IMR-90 (cell line): Measurements from ENCODE around the gene STX1B. TPM values are rescaled to one million over a fixed set of nuclear protein-coding genes. Genes with fewer than 3 reads are reported as not detected.

Experiments
- ATAC-seq: fragments of 200-7000 bp; cut with Tn5 transposase; 2 replicates; pipeline ENCODE4 v1.9.1; 2020; ENCODE audit warnings: low read depth, mild to moderate bottlenecking, moderate library complexity
- BruUV-seq: library from RNA; stranded (reverse); fragments of 400-500 nt; replicated peaks from 2 replicates; lab custom pipeline; 2021; lab: Mats Ljungman, UMichigan
- CTCF ChIA-PET: fragments of 300-600 bp; formaldehyde crosslinking; extraction: SDS; loops from one replicate; lab custom pipeline; 2021; ENCODE audit warnings: antibody characterized with exemption; lab: Yijun Ruan, JAX
- POLR2A ChIA-PET: fragments of 300-600 bp; sonication (Branson Sonifier 250); formaldehyde crosslinking; loops from one replicate; lab custom pipeline; 2022; ENCODE audit warnings: antibody characterized with exemption; ENCODE audit not compliant: unreplicated experiment; lab: Charles Lee
- DNase-seq: peaks from one replicate; pipeline ENCODE4 v3.0.0; 2013
- H2AFZ ChIP-seq: replicated peaks from 2 replicates; pipeline ENCODE3; 2013; ENCODE audit warnings: low read length, mild to moderate bottlenecking; ENCODE audit not compliant: poor library complexity
- H2AK5ac ChIP-seq: 2 replicates; pipeline ENCODE4 v1.6.1; 2013; ENCODE audit warnings: low read depth, low read length, inconsistent platforms
- H2AK9ac ChIP-seq: replicated peaks from 2 replicates; pipeline ENCODE3; 2013; ENCODE audit warnings: mild to moderate bottlenecking, low read depth, low read length, moderate library complexity; ENCODE audit not compliant: poor library complexity
- H2BK120ac ChIP-seq: 2 replicates; pipeline ENCODE4 v1.6.1; 2013; ENCODE audit warnings: low read depth, low read length, inconsistent platforms
- H2BK15ac ChIP-seq: 3 replicates; pipeline ENCODE4 v1.6.1; 2013; ENCODE audit warnings: low read depth, low read length, inconsistent platforms
- H2BK20ac ChIP-seq: 2 replicates; pipeline ENCODE4 v1.6.1; 2013; ENCODE audit warnings: low read depth, mild to moderate bottlenecking, inconsistent platforms, low read length, moderate library complexity
- H2BK5ac ChIP-seq: 2 replicates; pipeline ENCODE4 v1.6.1; 2013; ENCODE audit warnings: mild to moderate bottlenecking, low read depth, low read length, inconsistent platforms; ENCODE audit not compliant: poor library complexity, severe bottlenecking
- H3K14ac ChIP-seq: replicated peaks from 2 replicates; pipeline ENCODE4 v1.6.1; 2013; ENCODE audit warnings: low read depth, low read length, inconsistent platforms
- H3K18ac ChIP-seq: 2 replicates; pipeline ENCODE4 v1.6.1; 2013; ENCODE audit warnings: low read depth, low read length, control low read depth
- H3K23ac ChIP-seq: 2 replicates; pipeline ENCODE4 v1.6.1; 2013; ENCODE audit warnings: low read depth, low read length, inconsistent platforms
- H3K27ac ChIP-seq: 2 replicates; pipeline ENCODE4 v1.5.1; 2013; ENCODE audit warnings: mild to moderate bottlenecking, control low read depth, low read length; ENCODE audit not compliant: insufficient read depth
- H3K27me3 ChIP-seq: 2 replicates; pipeline ENCODE4 v1.6.1; 2013; ENCODE audit warnings: low read length; ENCODE audit not compliant: control insufficient read depth, insufficient read depth
- H3K36me3 ChIP-seq: 2 replicates; pipeline ENCODE4 v1.6.1; 2013; ENCODE audit warnings: low read length, mixed read lengths; ENCODE audit not compliant: control insufficient read depth, insufficient read depth
- H3K4ac ChIP-seq: 2 replicates; pipeline ENCODE4 v1.6.1; 2013; ENCODE audit warnings: low read depth, low read length, inconsistent platforms
- H3K4me1 ChIP-seq: 2 replicates; pipeline ENCODE4 v1.6.1; 2013; ENCODE audit warnings: low read length, mixed read lengths; ENCODE audit not compliant: control insufficient read depth, insufficient read depth
- H3K4me2 ChIP-seq: 2 replicates; pipeline ENCODE4 v1.6.1; 2013; ENCODE audit warnings: low read depth, mild to moderate bottlenecking, control low read depth, low read length, moderate library complexity
- H3K4me3 ChIP-seq: 2 replicates; pipeline ENCODE4 v1.5.1; 2013; ENCODE audit warnings: low read depth, mild to moderate bottlenecking, control low read depth, low read length, moderate library complexity; ENCODE audit not compliant: insufficient read depth
- H3K56ac ChIP-seq: 2 replicates; pipeline ENCODE4 v1.6.1; 2013; ENCODE audit warnings: low read length, inconsistent platforms; ENCODE audit not compliant: insufficient read depth; ENCODE audit errors: extremely low read depth
- H3K79me1 ChIP-seq, 2 experiments: 2 replicates each; pipeline ENCODE4 v1.6.1; 2013; ENCODE audit warnings: low read length in 2 of 2, inconsistent platforms in 1 of 2, low read depth in 1 of 2
- H3K9ac ChIP-seq: 2 replicates; pipeline ENCODE4 v1.6.1; 2013; ENCODE audit warnings: low read depth, low read length, control low read depth
- H3K9me1 ChIP-seq: 2 replicates; pipeline ENCODE4 v1.6.1; 2013; ENCODE audit warnings: low read length, inconsistent platforms; ENCODE audit not compliant: insufficient read depth
- H3K9me3 ChIP-seq: 2 replicates; pipeline ENCODE4 v1.6.1; 2013; ENCODE audit warnings: low read length; ENCODE audit not compliant: control insufficient read depth, insufficient read depth
- H4K20me1 ChIP-seq: 2 replicates; pipeline ENCODE4 v1.6.1; 2013; ENCODE audit warnings: low read length, inconsistent platforms; ENCODE audit not compliant: insufficient read depth
- H4K5ac ChIP-seq: 2 replicates; pipeline ENCODE4 v1.6.1; 2013; ENCODE audit warnings: mild to moderate bottlenecking, low read depth, low read length, control low read depth
- H4K8ac ChIP-seq, 2 experiments: 2 replicates each; pipeline ENCODE4 v1.6.1; 2013; ENCODE audit warnings: low read depth in 2 of 2, low read length in 2 of 2, control low read depth in 1 of 2, inconsistent platforms in 1 of 2
- H4K91ac ChIP-seq: 2 replicates; pipeline ENCODE4 v1.6.1; 2013; ENCODE audit warnings: low read depth, low read length, inconsistent platforms; ENCODE audit not compliant: insufficient read depth
- BHLHE40 ChIP-seq: fragments of 150-350 bp; IDR thresholded peaks from 2 replicates; pipeline ENCODE4 v1.6.1; 2016; ENCODE audit warnings: mild to moderate bottlenecking, low read depth, low read length
- CEBPB ChIP-seq: IDR thresholded peaks from 2 replicates; pipeline ENCODE4 v1.6.1; 2012; ENCODE audit warnings: low read depth, low read length, improper control_type of control experiment
- CHD1 ChIP-seq: IDR thresholded peaks from 2 replicates; pipeline ENCODE4 v1.6.1; 2012; ENCODE audit warnings: low read depth, low read length, improper control_type of control experiment
- FOS ChIP-seq: fragments of 150-350 bp; IDR thresholded peaks from 2 replicates; pipeline ENCODE4 v1.6.1; 2016; ENCODE audit warnings: low read depth, low read length
- MAFK ChIP-seq: IDR thresholded peaks from 2 replicates; pipeline ENCODE4 v1.6.1; 2012; ENCODE audit warnings: low read depth, low read length, improper control_type of control experiment
- MAZ ChIP-seq: IDR thresholded peaks from 2 replicates; pipeline ENCODE4 v1.6.1; 2012; ENCODE audit warnings: low read depth, mild to moderate bottlenecking, low read length, improper control_type of control experiment, moderate library complexity, borderline replicate concordance
- MXI1 ChIP-seq: IDR thresholded peaks from 2 replicates; pipeline ENCODE4 v1.6.1; 2012; ENCODE audit warnings: low read depth, mild to moderate bottlenecking, low read length, moderate library complexity, borderline replicate concordance
- NFE2L2 ChIP-seq: fragments of 150-350 bp; IDR thresholded peaks from 2 replicates; pipeline ENCODE4 v1.6.1; 2016; ENCODE audit warnings: low read depth, mild to moderate bottlenecking, low read length
- POLR2A ChIP-seq: IDR thresholded peaks from 2 replicates; pipeline ENCODE4 v1.6.1; 2012; ENCODE audit warnings: mild to moderate bottlenecking, low read depth, low read length
- RAD21 ChIP-seq: IDR thresholded peaks from 2 replicates; pipeline ENCODE4 v1.6.1; 2012; ENCODE audit warnings: low read length, improper control_type of control experiment
- RCOR1 ChIP-seq: IDR thresholded peaks from 2 replicates; pipeline ENCODE4 v1.6.1; 2012; ENCODE audit warnings: mild to moderate bottlenecking, low read length, improper control_type of control experiment; ENCODE audit not compliant: insufficient replicate concordance
- RFX5 ChIP-seq: IDR thresholded peaks from 2 replicates; pipeline ENCODE4 v1.8.0; 2012; ENCODE audit warnings: low read depth, mild to moderate bottlenecking, low read length, moderate library complexity
- SMC3 ChIP-seq: fragments of 150-350 bp; IDR thresholded peaks from 2 replicates; pipeline ENCODE4 v1.6.1; 2016; ENCODE audit warnings: low read depth, mild to moderate bottlenecking, antibody characterized with exemption, low read length, moderate library complexity
- WGBS, 2 experiments: methylation state at CpG; one replicate each; pipeline versions ENCODE4 v1.1.5 to v1.1.7; 2013; ENCODE audit warnings: missing lambda C conversion rate in 2 of 2; ENCODE audit not compliant: insufficient read length in 1 of 2; ENCODE audit errors: extremely low coverage in 2 of 2; 5-methylcytosine and 5-hydroxymethylcytosine counted together
- dilution Hi-C: fragments of 300-500 bp; cut with HindIII; formaldehyde crosslinking; loops from one replicate; pipeline ENCODE4 v1.14.3; 2018; ENCODE audit warnings: low sequenced_read_pairs; ENCODE audit not compliant: unreplicated experiment
- in situ Hi-C: fragments of 300-500 bp; cut with MboI; formaldehyde crosslinking; loops from 3 replicates; pipeline ENCODE4 v1.14.3; 2019; ENCODE audit warnings: low sequenced_read_pairs, inconsistent platforms, mixed read lengths
- intact Hi-C: fragments of 100-400 bp; cut with micrococcal nuclease; formaldehyde crosslinking; loops from 2 replicates; pipeline ENCODE4 v1.10.0; 2022
- polyA plus RNA-seq, 3 experiments: library from polyadenylated mRNA; depleted of rRNA; stranded (reverse); fragments of >200 nt; gene quantifications; 2 replicates each; pipeline ENCODE4 v1.2.3, GENCODE V29; 2012; ENCODE audit warnings: low replicate concordance in 1 of 3
- total RNA-seq: library from RNA; depleted of rRNA; stranded (reverse); fragments of >200 nt; gene quantifications from 2 replicates; pipeline ENCODE4 v1.2.3, GENCODE V29; 2012
- TF ChIP-seq, protein P1 (sequence below): fragments of 150-350 bp; IDR thresholded peaks from 2 replicates; pipeline ENCODE4 v1.6.1; 2017; ENCODE audit warnings: mild to moderate bottlenecking, antibody characterized with exemption, low read length, low read depth
- TF ChIP-seq, protein P2 (sequence below): conservative IDR thresholded peaks from 2 replicates; pipeline ENCODE4 v1.5.1; 2012; ENCODE audit warnings: mild to moderate bottlenecking, low read depth, low read length, improper control_type of control experiment

The STX1B gene
- total and polyA plus RNA-seq, 2 of the 4 experiments (the other 2 are of a cell fraction) = 3.9 to 14.9 TPM

DNA sequence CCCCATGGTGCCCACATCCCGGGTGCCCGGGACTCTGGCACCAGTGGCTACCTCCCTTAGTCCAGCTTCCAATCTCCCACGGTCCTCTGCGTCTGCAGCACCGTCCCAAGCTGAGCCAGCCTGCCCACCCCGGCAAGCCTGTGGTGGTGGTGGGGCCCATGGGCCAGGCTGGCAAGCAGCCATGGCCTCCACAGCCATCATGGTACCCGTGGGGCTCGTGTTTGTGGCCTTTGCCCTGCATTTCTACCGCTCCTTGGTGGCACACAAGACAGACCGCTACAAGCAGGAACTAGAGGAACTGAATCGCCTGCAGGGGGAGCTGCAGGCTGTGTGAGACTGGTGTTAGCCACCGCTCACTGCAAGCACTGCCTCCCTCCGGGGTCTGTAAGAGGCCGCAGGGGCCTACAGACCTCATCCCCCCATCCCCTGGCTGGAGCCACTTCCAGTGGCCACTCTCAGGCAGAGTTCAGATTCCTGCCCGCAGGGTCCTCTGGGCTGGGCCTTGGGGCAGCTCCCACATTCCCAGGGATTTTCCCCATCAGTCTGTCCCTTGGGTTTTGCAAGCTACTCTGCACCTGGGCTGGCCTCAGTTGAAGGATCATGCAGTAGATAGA is 56.8 kb downstream of the STX1B start (continued):
- no peak for TF ChIP-seq CHD1
- TF ChIP-seq CEBPB = no peak

DNA sequence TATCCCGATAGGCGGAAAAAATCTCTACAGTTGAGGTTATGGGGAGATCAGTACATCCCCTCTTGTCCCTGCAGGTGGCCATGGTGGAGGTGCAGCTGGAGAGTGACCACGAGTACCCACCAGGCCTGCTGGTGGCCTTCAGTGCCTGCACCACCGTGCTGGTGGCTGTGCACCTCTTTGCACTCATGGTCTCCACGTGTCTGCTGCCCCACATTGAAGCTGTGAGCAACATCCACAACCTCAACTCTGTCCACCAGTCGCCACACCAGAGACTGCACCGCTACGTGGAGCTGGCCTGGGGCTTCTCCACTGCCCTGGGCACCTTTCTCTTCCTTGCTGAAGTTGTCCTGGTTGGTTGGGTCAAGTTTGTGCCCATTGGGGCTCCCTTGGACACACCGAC is 57.3 kb downstream of the STX1B start:
- no peak overlapping the region for H3K14ac ChIP-seq
- no peak overlapping the region for H3K9ac ChIP-seq
- no CpG with 5 or more reads among the region's 9 CpGs for WGBS, 2 experiments
- dilution Hi-C loops (no loop called here), in situ Hi-C loops (no loop called here), intact Hi-C loops (loop anchor here (1.0 to 10.0 kb wide), 4 partner anchors 122 to 912 kb away; partner anchors contain the start of genes ZNF646 and ZNF668)
- H2AK9ac ChIP-seq = no peak overlapping the region
- H2BK15ac ChIP-seq = no peak overlapping the region
- no peak for ATAC-seq
- no peak overlapping the region for H2BK120ac ChIP-seq
- no peak overlapping the region for H2BK5ac ChIP-seq
- H3K9me1 ChIP-seq = peaks cover 11% of the 10 kb centered on the region; the same call in 1 of the 2 replicates
- H3K56ac ChIP-seq = no peak overlapping the region
- H4K91ac ChIP-seq = no peak overlapping the region
- H3K4ac ChIP-seq = no peak overlapping the region
- peaks cover 7% of the 10 kb centered on the region for H3K4me1 ChIP-seq
- H2BK20ac ChIP-seq = no peak overlapping the region
- H3K27me3 ChIP-seq = no peaks in the 10 kb centered on the region
- no peak overlapping the region for H2AFZ ChIP-seq
- H3K18ac ChIP-seq = no peak overlapping the region
- peaks cover 4% of the 10 kb centered on the region; the same call in 1 of the 2 replicates for H3K36me3 ChIP-seq
- peaks cover 10% of the 10 kb centered on the region for H4K20me1 ChIP-seq
- H3K4me2 ChIP-seq = no peak overlapping the region
- no peak overlapping the region for H3K4me3 ChIP-seq
- no peak overlapping the region for H3K27ac ChIP-seq
- H3K23ac ChIP-seq = no peak overlapping the region
- H4K5ac ChIP-seq = no peak overlapping the region
- no peak overlapping the region for H4K8ac ChIP-seq
- H3K9me3 ChIP-seq = no peaks in the 10 kb centered on the region
- BruUV-seq = no TSS peak
- DNase-seq = no peak
- ChIA-PET CTCF (interaction anchor here (0.9 to 1.3 kb wide), 3 partner anchors 16 to 489 kb away, joined by 3 to 4 read pairs (median 3); partner anchors contain the start of gene ZNF843), POLR2A (no interaction called here)
- H3K79me1 ChIP-seq = peaks cover 15 to 45% of the 10 kb centered on the region in 2 experiments; a peak in 3 of 4 replicates
- H2AK5ac ChIP-seq = no peak overlapping the region
- TF ChIP-seq RFX5 = no peak
- TF ChIP-seq FOS = no peak
- TF ChIP-seq SMC3 = no peak
- TF ChIP-seq MAZ = no peak
- TF ChIP-seq, protein P1, sequence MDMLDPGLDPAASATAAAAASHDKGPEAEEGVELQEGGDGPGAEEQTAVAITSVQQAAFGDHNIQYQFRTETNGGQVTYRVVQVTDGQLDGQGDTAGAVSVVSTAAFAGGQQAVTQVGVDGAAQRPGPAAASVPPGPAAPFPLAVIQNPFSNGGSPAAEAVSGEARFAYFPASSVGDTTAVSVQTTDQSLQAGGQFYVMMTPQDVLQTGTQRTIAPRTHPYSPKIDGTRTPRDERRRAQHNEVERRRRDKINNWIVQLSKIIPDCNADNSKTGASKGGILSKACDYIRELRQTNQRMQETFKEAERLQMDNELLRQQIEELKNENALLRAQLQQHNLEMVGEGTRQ = no peak
- TF ChIP-seq CEBPB = no peak
- no peak for TF ChIP-seq BHLHE40
- TF ChIP-seq POLR2A = no peak
- TF ChIP-seq MXI1 = no peak
- TF ChIP-seq RAD21 = no peak
- TF ChIP-seq, protein P2, sequence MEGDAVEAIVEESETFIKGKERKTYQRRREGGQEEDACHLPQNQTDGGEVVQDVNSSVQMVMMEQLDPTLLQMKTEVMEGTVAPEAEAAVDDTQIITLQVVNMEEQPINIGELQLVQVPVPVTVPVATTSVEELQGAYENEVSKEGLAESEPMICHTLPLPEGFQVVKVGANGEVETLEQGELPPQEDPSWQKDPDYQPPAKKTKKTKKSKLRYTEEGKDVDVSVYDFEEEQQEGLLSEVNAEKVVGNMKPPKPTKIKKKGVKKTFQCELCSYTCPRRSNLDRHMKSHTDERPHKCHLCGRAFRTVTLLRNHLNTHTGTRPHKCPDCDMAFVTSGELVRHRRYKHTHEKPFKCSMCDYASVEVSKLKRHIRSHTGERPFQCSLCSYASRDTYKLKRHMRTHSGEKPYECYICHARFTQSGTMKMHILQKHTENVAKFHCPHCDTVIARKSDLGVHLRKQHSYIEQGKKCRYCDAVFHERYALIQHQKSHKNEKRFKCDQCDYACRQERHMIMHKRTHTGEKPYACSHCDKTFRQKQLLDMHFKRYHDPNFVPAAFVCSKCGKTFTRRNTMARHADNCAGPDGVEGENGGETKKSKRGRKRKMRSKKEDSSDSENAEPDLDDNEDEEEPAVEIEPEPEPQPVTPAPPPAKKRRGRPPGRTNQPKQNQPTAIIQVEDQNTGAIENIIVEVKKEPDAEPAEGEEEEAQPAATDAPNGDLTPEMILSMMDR = no peak
- TF ChIP-seq NFE2L2 = no peak
- no peak for TF ChIP-seq CHD1
- no peak for TF ChIP-seq MAFK
- no peak for TF ChIP-seq RCOR1
